KMS-11 (cell line): ENCODE data around the gene SYF2.

Experiments
- H2AFZ ChIP-seq: fragments of 200-600 bp; sonication (generic); 2 replicates; pipeline ENCODE4 v1.6.1; 2016; ENCODE audit warnings: antibody characterized with exemption, mixed run types, low read depth
- H3K27ac ChIP-seq: fragments of 200-600 bp; sonication (generic); 2 replicates; pipeline ENCODE4 v1.6.1; 2016; ENCODE audit warnings: mild to moderate bottlenecking, mixed run types
- H3K27me3 ChIP-seq: fragments of 200-600 bp; sonication (generic); 2 replicates; pipeline ENCODE4 v1.6.1; 2017; ENCODE audit warnings: mild to moderate bottlenecking, low read depth, mixed run types, moderate library complexity; ENCODE audit not compliant: insufficient read depth
- H3K36me3 ChIP-seq: fragments of 200-600 bp; sonication (generic); 2 replicates; pipeline ENCODE4 v1.6.1; 2017; ENCODE audit warnings: mild to moderate bottlenecking, mixed run types; ENCODE audit not compliant: insufficient read depth
- H3K4me1 ChIP-seq: fragments of 200-600 bp; sonication (generic); 2 replicates; pipeline ENCODE4 v1.6.1; 2016; ENCODE audit warnings: mild to moderate bottlenecking, low read depth, mixed run types; ENCODE audit not compliant: poor library complexity, severe bottlenecking
- H3K4me2 ChIP-seq: fragments of 200-600 bp; sonication (generic); 2 replicates; pipeline ENCODE4 v1.7.0; 2016; ENCODE audit warnings: mild to moderate bottlenecking, mixed run types
- H3K4me3 ChIP-seq: fragments of 200-600 bp; sonication (generic); IDR thresholded peaks from 2 replicates; pipeline ENCODE4 v1.6.1; 2017; ENCODE audit warnings: low read depth, low read length, mixed read lengths; ENCODE audit not compliant: insufficient read depth
- H3K79me2 ChIP-seq: fragments of 200-600 bp; sonication (generic); 2 replicates; pipeline ENCODE4 v1.6.1; 2016; ENCODE audit warnings: low read depth, mixed run types; ENCODE audit not compliant: insufficient read depth
- H3K9ac ChIP-seq: fragments of 200-600 bp; sonication (generic); 2 replicates; pipeline ENCODE4 v1.6.1; 2016; ENCODE audit warnings: mild to moderate bottlenecking, mixed run types
- H4K20me1 ChIP-seq: fragments of 200-600 bp; sonication (generic); 2 replicates; pipeline ENCODE4 v1.6.1; 2016; ENCODE audit warnings: mild to moderate bottlenecking, mixed run types; ENCODE audit not compliant: insufficient read depth
- TF ChIP-seq, protein P1 (sequence below): fragments of 200-600 bp; sonication (generic); conservative IDR thresholded peaks from 2 replicates; pipeline ENCODE4 v1.6.1; 2017; ENCODE audit warnings: low read depth, mild to moderate bottlenecking, antibody characterized with exemption, low read length, moderate library complexity, mixed read lengths

SYF2 gene

DNA sequence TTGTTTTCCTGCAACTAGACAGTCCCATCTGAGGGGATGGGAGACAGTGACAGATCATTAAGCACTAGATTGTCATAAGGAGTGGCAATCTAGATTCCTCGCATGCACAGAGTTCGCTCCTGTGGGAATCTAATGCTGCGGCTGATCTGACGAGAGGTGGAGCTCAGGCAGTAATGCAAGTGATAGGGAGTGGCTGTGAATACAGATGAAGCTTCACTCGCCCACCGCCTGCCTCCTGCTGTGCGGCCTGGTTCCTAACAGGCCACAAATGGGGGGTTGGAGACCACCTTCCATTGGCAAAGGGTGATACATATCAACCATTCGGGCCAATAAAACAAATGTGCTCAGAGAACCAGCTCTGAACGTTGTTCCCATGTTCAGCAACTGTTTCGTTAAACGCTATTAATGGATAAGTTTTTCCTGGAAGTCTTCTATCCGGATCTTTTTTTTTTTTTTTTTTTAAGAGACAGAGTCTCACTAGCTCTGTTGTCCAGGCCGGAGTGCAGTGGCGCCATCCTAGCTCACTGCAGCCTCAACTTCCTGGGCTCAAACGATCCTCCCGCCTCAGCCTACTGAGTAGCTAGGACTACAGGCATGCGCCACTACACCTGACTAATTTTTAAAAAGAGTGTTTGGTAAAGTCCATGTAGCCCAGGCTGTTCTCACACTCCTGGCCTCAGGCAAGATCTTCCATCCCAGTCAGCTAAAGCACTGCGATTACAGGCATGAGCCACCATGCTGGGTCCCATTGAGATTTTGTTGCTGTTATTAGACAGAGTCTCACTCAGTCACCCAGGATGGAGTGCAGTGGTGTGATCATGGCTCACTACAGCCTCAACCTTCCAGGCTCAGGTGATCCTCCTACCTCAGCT, 23.6 kb upstream of the SYF2 start:
- H2AFZ ChIP-seq, result no peak overlapping the region
- no peaks in the 10 kb centered on the region for H3K27me3 ChIP-seq
- H3K9ac ChIP-seq, result no peak overlapping the region
- H3K4me3 ChIP-seq, result no peak overlapping the region
- H3K79me2 ChIP-seq, result no peaks in the 10 kb centered on the region
- H3K36me3 ChIP-seq, result no peaks in the 10 kb centered on the region
- H3K4me2 ChIP-seq, result no peak overlapping the region
- TF ChIP-seq, protein P1, sequence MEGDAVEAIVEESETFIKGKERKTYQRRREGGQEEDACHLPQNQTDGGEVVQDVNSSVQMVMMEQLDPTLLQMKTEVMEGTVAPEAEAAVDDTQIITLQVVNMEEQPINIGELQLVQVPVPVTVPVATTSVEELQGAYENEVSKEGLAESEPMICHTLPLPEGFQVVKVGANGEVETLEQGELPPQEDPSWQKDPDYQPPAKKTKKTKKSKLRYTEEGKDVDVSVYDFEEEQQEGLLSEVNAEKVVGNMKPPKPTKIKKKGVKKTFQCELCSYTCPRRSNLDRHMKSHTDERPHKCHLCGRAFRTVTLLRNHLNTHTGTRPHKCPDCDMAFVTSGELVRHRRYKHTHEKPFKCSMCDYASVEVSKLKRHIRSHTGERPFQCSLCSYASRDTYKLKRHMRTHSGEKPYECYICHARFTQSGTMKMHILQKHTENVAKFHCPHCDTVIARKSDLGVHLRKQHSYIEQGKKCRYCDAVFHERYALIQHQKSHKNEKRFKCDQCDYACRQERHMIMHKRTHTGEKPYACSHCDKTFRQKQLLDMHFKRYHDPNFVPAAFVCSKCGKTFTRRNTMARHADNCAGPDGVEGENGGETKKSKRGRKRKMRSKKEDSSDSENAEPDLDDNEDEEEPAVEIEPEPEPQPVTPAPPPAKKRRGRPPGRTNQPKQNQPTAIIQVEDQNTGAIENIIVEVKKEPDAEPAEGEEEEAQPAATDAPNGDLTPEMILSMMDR, result no peak
- no peaks in the 10 kb centered on the region for H3K4me1 ChIP-seq
- no peaks in the 10 kb centered on the region for H4K20me1 ChIP-seq
- no peak overlapping the region for H3K27ac ChIP-seq

DNA sequence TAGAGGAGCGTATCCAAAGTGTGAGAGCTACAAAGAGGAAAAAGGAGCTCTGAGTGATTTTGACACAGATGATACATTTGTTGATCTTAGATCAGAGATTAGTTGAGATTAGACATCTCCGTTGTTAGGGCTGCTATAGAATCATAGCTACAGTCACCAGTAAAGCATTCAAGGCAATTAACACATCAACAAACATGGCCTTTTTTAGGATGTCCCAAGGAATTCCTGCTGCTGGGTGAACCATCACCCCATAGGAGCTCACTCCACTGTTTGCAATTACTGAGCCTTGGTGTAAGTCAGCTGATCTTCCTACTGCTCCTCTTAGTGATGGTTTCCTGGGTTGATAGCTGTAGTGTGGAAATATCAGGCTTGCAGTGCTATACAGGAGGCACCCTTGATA, 21.6 kb upstream of the SYF2 start:
- Histone ChIP-seq H2AFZ (no peak overlapping the region), H3K9ac (no peak overlapping the region), H3K27ac (no peak overlapping the region), H3K79me2 (no peaks in the 10 kb centered on the region), H4K20me1 (no peaks in the 10 kb centered on the region), H3K36me3 (no peaks in the 10 kb centered on the region), H3K4me3 (no peak overlapping the region), H3K27me3 (no peaks in the 10 kb centered on the region), H3K4me2 (no peak overlapping the region), H3K4me1 (no peaks in the 10 kb centered on the region)
- TF ChIP-seq, protein P1, result no peak

DNA sequence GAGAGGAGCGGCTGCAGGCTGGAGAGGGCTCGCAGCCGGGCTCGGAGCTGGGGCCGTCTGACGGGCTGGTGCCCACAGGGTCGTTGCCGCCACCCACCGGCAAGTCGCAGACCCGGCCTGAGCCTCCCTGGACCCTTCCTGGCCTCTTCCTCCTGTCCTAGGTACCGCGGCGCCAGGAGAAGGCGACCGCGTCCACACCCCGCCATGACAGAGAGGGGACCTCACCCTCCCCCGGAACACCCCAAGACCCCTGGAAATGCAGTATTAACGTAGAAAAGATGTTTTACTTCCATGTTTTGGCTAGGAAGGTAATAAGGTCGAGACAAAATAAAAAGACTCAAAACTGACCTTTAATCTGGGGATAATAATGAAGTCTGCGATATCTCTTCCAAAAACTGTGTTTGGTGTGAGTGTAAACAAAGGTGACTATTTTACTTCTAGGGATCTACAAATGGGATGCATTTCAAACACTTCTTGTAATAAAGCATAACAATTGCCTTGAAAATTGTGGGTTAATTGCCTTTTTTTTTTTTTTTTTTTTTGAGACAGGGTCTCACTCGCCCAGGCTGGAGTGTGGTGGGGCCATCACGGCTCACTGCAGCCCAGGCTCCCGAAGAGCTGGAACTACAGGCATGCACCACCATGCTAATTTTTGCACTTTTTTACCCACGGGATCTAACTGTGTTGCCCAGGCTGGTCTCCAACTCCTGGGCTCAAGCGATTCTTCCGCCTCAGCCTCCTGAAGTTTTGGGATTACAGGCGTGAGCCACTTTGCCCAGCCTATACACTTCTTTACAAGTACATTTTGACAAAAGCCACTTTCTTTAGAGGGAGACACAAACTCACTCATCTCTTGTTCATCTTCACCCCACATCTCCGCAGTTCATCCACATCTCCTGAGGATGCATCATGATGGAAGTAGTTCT, 15.8 kb upstream of the SYF2 start:
- H3K4me1 ChIP-seq, result peaks cover 34% of the 10 kb centered on the region
- H3K9ac ChIP-seq, result peak overlapping the region; percentile 95
- peaks cover 24% of the 10 kb centered on the region for H3K36me3 ChIP-seq
- H3K4me3 ChIP-seq, result peak overlapping the region; percentile 53
- peak overlapping the region; percentile 66 for H2AFZ ChIP-seq
- peak overlapping the region; percentile 91 for H3K27ac ChIP-seq
- TF ChIP-seq, protein P1, result no peak
- H3K4me2 ChIP-seq, result peak overlapping the region; percentile 73
- H3K27me3 ChIP-seq, result no peaks in the 10 kb centered on the region
- H3K79me2 ChIP-seq, result peaks cover 42% of the 10 kb centered on the region
- peaks cover 16% of the 10 kb centered on the region; the same call in 1 of the 2 replicates for H4K20me1 ChIP-seq

DNA sequence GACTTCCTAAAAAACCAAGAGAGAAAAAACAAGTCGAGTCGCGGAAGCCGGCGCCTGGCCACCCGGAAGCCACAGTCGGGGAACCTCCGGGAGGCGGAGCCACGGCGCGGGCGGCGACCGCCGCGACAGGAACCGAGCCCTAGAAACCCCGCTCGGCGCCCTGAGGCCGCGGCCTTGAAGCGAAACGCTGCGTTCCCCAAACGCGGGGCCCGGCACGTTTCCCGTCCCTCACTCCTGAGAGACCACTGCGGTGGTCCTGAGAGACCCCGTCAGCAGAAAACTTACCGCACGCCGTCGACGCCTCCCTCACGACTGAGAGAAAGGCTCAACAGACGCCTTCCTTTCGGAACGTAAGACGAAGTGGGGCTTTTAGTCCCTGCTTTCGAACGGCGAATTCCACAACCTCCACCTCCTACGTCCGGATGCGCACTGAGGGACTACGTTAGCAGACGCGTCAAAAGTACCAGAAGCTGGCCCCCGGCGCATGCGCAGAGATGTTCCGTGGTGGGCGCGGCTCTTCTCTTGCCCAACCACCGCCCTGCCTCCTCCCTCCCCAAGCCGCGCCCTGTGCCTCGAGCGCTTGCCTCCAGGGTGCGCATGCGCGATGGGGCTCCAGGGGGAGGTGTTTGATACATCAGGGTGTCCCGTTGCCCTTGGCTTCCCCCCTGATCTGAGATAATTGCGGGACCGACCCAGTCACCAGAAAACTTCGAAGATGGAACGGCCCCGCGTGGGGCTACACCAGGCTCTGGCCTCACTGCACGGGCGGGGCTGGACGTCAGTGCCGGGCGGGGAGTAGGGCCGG, 14.9 kb upstream of the SYF2 start, which contains the start of gene RSRP1:
TSS of gene RSRP1 (minus strand) at position 431 of the 805 bp plus-strand sequence. CDS start 491 bp downstream, outside the sequence.
- TF ChIP-seq, protein P1, result peak; percentile 32; the same call in 1 of the 2 replicates
- Histone ChIP-seq H4K20me1 (peaks cover 16% of the 10 kb centered on the region; the same call in 1 of the 2 replicates), H3K4me3 (peak within 1 kb of the TSS; percentile 83), H3K4me1 (peaks cover 43% of the 10 kb centered on the region), H3K4me2 (peak within 1 kb of the TSS; percentile 94), H3K27ac (peak within 1 kb of the TSS; percentile 91), H3K27me3 (no peaks in the 10 kb centered on the region), H2AFZ (peak within 1 kb of the TSS; percentile 66), H3K36me3 (peaks cover 33% of the 10 kb centered on the region), H3K79me2 (peaks cover 50% of the 10 kb centered on the region), H3K9ac (peak within 1 kb of the TSS; percentile 95)
